HFFc6 (cell line): ENCODE results near the gene MAD1L1. TPM values are rescaled to one million over a fixed set of nuclear protein-coding genes. Genes with fewer than 3 reads are reported as not detected.

Experiments used
- DNase-seq: peaks from one replicate; pipeline ENCODE4 v3.0.0-alpha.2; 2018
- H3K27ac Mint-ChIP-seq: 2 replicates; pipeline ENCODE4 v1.8.0; 2020; ENCODE audit warnings: mild to moderate bottlenecking, mixed read lengths
- H3K27me3 Mint-ChIP-seq: 2 replicates; pipeline ENCODE4 v1.8.0; 2021; ENCODE audit warnings: mild to moderate bottlenecking, moderate library complexity, mixed read lengths; ENCODE audit not compliant: insufficient read depth
- H3K36me3 Mint-ChIP-seq: 2 replicates; pipeline ENCODE4 v1.8.0; 2021; ENCODE audit warnings: low read depth, mixed read lengths
- H3K4me1 Mint-ChIP-seq: 2 replicates; pipeline ENCODE4 v1.8.0; 2020; ENCODE audit warnings: low read depth, mixed read lengths
- H3K4me3 Mint-ChIP-seq: 2 replicates; pipeline ENCODE4 v1.8.0; 2020; ENCODE audit warnings: mild to moderate bottlenecking, moderate library complexity, mixed read lengths
- H3K9me3 Mint-ChIP-seq: 2 replicates; pipeline ENCODE4 v1.8.0; 2020; ENCODE audit warnings: mild to moderate bottlenecking, mixed read lengths
- CTCF ChIP-seq: fragments of 200-600 bp; sonication (generic); IDR thresholded peaks from 2 replicates; pipeline ENCODE4 v1.5.0; 2021; ENCODE audit warnings: antibody characterized with exemption, mild to moderate bottlenecking
- total RNA-seq, 6 experiments: library from RNA; stranded (reverse); fragmentation: NEBNext Ultra II Directional; extraction: Animal tissue kit (Norgen Biotek cat#: 25700); gene quantifications; 2 replicates in 1 of 6; 3 replicates in 5 of 6; pipeline ENCODE4 v1.2.3, GENCODE V29; 2021

Gene MAD1L1
- total RNA-seq, 6 experiments from 2014 or later = 34.6 to 44.8 (median 40.2) TPM

GRCh38 chr7:1886361-1887064 is 346.2 kb downstream of the MAD1L1 start:
- peaks cover 3% of the 10 kb centered on the region for H3K27me3 Mint-ChIP-seq
- H3K27ac Mint-ChIP-seq = no peak overlapping the region
- H3K4me3 Mint-ChIP-seq = no peak overlapping the region
- H3K4me1 Mint-ChIP-seq = peaks cover 48% of the 10 kb centered on the region
- H3K9me3 Mint-ChIP-seq = peaks cover 11% of the 10 kb centered on the region; the same call in 1 of the 2 replicates
- DNase-seq = no peak
- no peak for TF ChIP-seq CTCF
- peaks cover 18% of the 10 kb centered on the region for H3K36me3 Mint-ChIP-seq

GRCh38 chr7:1885465-1886226 is 347.1 kb downstream of the MAD1L1 start:
- Mint-ChIP-seq H3K4me1 (peaks cover 53% of the 10 kb centered on the region), H3K9me3 (peaks cover 11% of the 10 kb centered on the region; the same call in 1 of the 2 replicates), H3K27ac (no peak overlapping the region), H3K27me3 (peaks cover 3% of the 10 kb centered on the region), H3K36me3 (peaks cover 18% of the 10 kb centered on the region), H3K4me3 (no peak overlapping the region)
- no peak for DNase-seq
- no peak for TF ChIP-seq CTCF

GRCh38 chr7:1884583-1885350 is 348.0 kb downstream of the MAD1L1 start:
- Mint-ChIP-seq H3K36me3 (peaks cover 13% of the 10 kb centered on the region), H3K9me3 (peaks cover 11% of the 10 kb centered on the region; the same call in 1 of the 2 replicates), H3K27me3 (peaks cover 3% of the 10 kb centered on the region), H3K4me3 (no peak overlapping the region), H3K27ac (peak overlapping the region; percentile 33), H3K4me1 (peaks cover 45% of the 10 kb centered on the region)
- no peak for TF ChIP-seq CTCF
- peak; percentile 20 for DNase-seq

- TF ChIP-seq CTCF = peak; percentile 58; the same call in 1 of the 2 replicates
- DNase-seq = no peak
- Mint-ChIP-seq H3K9me3 (peaks cover 11% of the 10 kb centered on the region; the same call in 1 of the 2 replicates), H3K36me3 (peaks cover 13% of the 10 kb centered on the region), H3K4me1 (peaks cover 40% of the 10 kb centered on the region), H3K27me3 (peaks cover 3% of the 10 kb centered on the region), H3K4me3 (no peak overlapping the region), H3K27ac (no peak overlapping the region)
Measured at GRCh38 chr7:1883834-1884582, 348.7 kb downstream of the MAD1L1 start.
